Stimulated activated CD8-positive, alpha-beta memory T cell treated with anti-CD3 and anti-CD28 coated beads, Interleukin-12 subunit alpha, Interleukin-12 subunit beta, amount 100 ng/mL, for 24 hours (primary cell): Measurements from ENCODE around the gene ZNF273.
"Not testable (repeated sequence)": the region's sequence is repeated elsewhere in the genome, so short reads cannot be mapped to it uniquely, and the experiment has no call there.

Experiments
- DNase-seq: peaks from one replicate; pipeline ENCODE4 v3.0.0-alpha.2; 2020; ENCODE audit errors: extremely low read depth

Gene ZNF273

DNA sequence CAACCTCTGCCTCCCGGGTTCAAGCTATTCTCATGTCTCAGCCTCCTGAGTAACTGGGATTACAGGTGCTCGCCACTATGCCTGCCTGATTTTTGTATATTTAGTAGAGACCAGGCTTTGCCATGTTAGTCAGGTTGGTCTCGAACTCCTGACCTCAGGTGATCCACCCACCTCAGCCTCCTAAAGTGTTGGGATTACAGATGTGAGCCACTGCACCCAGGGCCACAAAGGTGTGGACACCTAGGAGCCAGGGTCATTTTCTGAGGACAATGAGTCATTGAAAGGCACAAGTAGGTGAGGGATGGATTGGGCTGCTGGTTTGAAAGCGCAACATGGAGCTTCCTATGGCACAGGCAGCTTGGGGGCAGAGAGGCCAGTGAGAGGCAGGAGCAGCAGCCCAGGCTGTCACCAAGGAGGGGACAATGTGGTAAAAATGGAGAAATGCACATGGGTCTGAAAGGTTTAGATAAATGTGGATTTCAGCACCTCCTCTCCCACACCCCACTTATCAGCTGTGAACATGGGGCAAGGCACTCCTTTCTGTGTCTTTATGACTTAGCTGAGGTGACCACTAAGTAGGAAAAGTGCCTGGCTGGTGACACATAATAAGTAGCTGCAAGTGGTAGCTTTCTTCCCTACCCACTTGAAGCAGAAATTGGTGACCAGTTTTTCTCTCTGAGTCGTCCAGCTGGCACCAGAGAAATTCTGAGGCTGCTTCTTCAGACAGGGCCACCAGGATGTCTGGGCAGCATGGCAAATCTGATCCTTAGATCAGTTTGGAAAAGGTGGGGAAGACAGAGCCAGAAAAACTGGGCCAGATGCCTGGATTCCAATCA, 41.8 kb downstream of the ZNF273 start:
- DNase-seq, result not testable (repeated sequence)

DNA sequence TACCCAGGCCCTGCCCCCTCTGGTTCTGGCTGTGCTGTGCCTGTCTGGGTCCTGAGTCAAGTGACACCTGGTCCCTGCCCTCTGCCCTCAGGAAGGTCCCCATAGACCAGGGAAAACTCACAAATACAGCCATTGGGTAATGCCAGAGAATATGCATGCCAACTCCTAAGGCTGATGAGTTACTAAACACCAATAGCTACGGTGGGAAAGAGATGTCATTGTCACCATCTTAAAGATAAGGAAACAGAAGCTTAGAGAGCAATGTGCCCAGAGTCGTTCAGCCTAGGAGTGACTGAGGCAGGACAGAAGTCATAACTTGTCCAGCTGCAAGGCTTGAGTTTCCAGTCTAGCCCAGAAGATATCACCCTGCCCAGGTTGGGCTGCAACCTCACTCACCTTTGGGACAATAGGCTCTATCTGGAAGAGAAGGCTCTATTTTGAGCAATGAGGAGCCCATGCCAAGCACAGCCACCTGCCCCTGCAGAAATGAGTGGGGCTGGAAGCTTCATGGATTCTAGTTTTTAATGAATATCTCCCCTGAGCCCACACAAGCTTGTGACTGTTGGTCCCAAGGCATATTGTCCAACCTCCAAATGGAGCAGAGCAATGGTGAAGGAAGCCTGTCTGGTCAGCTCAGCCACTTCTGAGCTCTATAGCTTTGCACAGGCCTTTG, 42.6 kb downstream of the ZNF273 start:
- DNase-seq, result no peak

DNA sequence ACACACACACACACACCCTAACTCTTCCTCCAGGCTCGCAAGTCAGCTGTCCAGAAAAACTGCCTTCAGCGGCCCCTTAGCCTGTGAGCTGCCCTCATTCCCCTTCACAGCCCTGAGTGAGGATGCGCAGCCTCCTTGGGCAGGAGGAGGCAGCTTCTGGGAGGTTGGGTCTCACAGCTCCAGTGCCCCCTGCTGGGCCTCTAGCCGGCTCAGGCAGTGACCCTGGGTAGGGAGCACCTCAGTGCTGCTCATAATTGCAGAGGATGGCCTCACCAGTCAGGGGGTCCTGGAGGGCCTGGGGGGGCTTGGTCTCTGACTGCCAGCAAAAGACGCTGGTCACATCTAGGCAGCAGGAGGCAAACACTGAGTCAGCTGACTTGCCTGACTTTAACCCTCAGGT, 43.7 kb downstream of the ZNF273 start:
- DNase-seq, result no peak

- DNase-seq, result no peak
Measured at GRCh38 chr7:64947252-64948000, 44.4 kb downstream of the ZNF273 start.

DNA sequence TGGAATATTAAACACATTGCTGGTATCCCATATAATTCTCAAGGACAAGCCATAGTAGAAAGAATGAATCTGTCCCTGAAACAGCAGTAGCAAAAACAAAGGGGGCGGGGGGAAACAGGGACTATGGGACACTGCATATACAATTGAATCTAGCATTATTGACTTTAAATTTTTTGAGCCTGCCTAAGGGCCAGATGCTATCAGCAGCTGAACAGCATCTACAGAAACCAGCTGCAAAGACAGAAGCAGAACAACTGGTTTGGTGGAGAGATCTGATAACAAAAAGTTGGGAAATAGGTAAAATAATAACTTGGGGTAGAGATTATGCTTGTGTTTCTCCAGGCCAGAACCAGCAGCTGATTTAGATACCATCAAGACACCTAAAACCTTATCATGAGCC, 45.7 kb downstream of the ZNF273 start:
- DNase-seq, result not testable (repeated sequence)

DNA sequence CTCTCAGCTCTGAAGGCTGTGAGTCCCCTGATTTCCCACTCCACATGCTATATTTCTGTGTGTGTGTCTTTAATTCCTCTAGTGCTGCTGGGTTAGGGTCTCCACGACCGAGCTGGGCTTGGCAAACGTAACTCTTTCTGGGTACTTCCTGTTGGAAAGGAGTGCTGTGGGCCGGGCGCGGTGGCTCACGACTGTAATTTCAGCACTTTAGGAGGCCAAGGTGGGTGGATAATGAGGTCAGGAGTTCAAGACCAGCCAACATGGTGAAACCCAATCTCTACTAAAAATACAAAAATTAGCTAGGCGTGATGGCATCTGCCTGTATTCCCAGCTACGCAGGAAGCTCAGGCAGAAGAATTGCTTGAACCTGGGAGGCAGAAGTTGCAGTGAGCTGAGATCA, 47.6 kb downstream of the ZNF273 start:
- not testable (repeated sequence) for DNase-seq

GRCh38 chr7:64951250-64951848, 48.3 kb downstream of the ZNF273 start:
- DNase-seq, result no peak

DNA sequence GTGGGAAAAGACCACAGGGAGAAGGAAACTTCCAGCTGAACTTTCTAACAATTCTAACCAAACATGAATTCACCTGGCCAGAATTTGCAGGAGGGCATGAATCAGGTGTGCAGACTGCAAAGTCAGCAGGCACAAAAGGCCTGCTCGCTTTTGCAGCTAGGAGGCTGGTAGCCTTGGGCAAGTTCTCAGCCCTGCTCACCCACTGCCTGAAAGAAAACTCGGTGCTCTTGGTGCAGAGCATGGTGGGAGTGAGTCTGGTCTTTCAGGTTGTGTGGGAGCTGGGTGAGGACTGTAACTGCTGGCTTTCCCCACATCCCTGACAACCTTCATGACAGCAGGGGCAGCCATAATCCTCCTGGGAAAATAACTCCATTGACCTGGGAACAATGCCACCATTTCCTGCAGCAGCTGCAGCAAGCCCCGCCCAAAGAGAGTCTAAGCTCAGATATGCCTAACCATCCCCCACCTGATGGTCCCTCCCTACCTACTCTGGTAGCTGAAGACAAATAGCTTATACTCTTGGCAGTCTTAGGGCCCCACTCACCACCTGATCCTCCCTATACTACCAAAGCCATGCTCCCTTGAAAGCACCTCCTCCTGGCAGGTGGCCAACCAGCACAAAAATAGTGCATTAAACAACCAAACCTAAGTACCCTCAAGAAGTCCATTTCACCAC, 56.1 kb downstream of the ZNF273 start:
- DNase-seq, result no peak

DNA sequence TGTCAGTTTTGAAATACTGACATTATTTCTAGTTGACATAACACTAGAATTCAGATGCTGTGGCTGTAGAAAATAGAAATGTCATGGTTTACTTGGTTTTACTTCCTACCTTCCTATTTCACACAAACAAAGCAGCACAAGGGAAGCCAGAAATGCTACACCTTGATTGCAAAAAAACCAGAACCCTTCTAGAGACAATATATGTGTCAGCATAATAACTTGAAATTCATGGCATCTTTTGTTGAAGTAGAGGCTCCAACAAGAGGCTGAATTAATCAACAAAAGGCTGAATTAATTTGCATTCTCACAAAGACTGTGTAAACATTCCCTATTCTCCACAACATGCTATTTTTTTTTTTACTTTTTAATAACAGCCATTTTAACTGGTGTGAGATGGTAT, 62.5 kb downstream of the ZNF273 start:
- DNase-seq, result no peak

DNA sequence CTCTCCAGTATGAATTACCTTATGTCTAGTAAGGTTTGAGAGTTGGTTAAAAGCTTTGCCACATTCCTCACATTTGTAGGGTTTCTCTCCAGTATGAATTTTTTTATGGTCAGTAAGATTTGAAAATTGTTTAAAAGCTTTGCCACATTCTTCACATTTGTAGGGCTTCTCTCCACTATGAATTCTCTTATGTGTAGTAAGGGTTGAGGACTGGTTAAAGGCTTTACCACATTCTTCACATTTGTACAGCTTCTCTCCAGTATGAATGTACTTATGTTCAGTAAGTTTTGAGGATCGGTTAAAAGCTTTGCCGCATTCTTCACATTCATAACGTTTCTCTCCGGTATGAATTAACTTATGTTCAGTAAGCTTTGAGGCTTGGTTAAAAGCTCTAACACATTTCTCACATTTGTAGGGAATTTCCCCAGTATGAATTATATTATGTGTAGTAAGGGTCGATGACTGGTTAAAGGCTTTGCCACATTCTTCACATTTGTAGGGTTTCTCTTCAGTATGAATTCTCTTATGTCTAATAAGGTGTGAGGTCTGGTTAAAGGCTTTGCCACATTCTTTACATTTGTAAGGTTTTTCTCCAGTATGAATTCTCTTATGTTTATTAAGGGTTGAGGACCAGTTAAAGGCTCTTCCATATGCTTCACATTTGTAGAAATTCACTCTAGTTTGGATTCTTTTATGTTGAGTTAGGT, 75.6 kb downstream of the ZNF273 start:
- no peak for DNase-seq
